Endodermal cell (in vitro differentiated cells): ENCODE results near the gene BTBD16. TPM values are rescaled to one million over a fixed set of nuclear protein-coding genes. Genes with fewer than 3 reads are reported as not detected.

Experiments used
- DNase-seq: peaks from one replicate; pipeline ENCODE4 v3.0.0-alpha.2; 2017
- H3K27ac ChIP-seq: 2 replicates; pipeline ENCODE4 v1.5.1; 2013; ENCODE audit warnings: mild to moderate bottlenecking, low read depth, low read length, moderate library complexity
- H3K27me3 ChIP-seq: 2 replicates; pipeline ENCODE4 v1.6.1; 2013; ENCODE audit warnings: mild to moderate bottlenecking, low read length, moderate library complexity; ENCODE audit not compliant: insufficient read depth, control insufficient read depth, poor library complexity, severe bottlenecking
- H3K36me3 ChIP-seq: 2 replicates; pipeline ENCODE4 v1.7.0; 2013; ENCODE audit warnings: mild to moderate bottlenecking, low read length, moderate library complexity; ENCODE audit not compliant: control insufficient read depth, insufficient read depth
- H3K4me1 ChIP-seq: one replicate; pipeline ENCODE4 v1.7.0; 2013; ENCODE audit warnings: low read length; ENCODE audit not compliant: control insufficient read depth, insufficient read depth
- H3K4me3 ChIP-seq: 2 replicates; pipeline ENCODE4 v1.5.1; 2013; ENCODE audit warnings: mild to moderate bottlenecking, low read length, moderate library complexity
- H3K9ac ChIP-seq: 2 replicates; pipeline ENCODE4 v1.6.1; 2013; ENCODE audit warnings: mild to moderate bottlenecking, low read length, moderate library complexity; ENCODE audit not compliant: poor library complexity, severe bottlenecking; ENCODE audit errors: extremely low read depth
- H3K9me3 ChIP-seq: 2 replicates; pipeline ENCODE4 v1.6.1; 2013; ENCODE audit warnings: mild to moderate bottlenecking, low read length, moderate library complexity; ENCODE audit not compliant: control insufficient read depth
- H3K27ac Mint-ChIP-seq: 2 replicates; pipeline ENCODE4 v1.8.0; 2020; ENCODE audit warnings: mixed read lengths
- H3K27me3 Mint-ChIP-seq: 2 replicates; pipeline ENCODE4 v1.8.0; 2021; ENCODE audit warnings: mild to moderate bottlenecking, mixed read lengths; ENCODE audit not compliant: insufficient read depth
- H3K36me3 Mint-ChIP-seq: 2 replicates; pipeline ENCODE4 v1.8.0; 2020; ENCODE audit warnings: low read depth, mixed read lengths
- H3K4me1 Mint-ChIP-seq: 2 replicates; pipeline ENCODE4 v1.8.0; 2020; ENCODE audit warnings: mixed read lengths
- H3K4me3 Mint-ChIP-seq: 2 replicates; pipeline ENCODE4 v1.8.0; 2020; ENCODE audit warnings: mild to moderate bottlenecking, moderate library complexity, mixed read lengths
- H3K9me3 Mint-ChIP-seq: 2 replicates; pipeline ENCODE4 v1.8.0; 2020; ENCODE audit warnings: mild to moderate bottlenecking, mixed read lengths
- CTCF ChIP-seq: fragments of 200-600 bp; sonication (generic); conservative IDR thresholded peaks from 2 replicates; pipeline ENCODE4 v1.5.0; 2021; ENCODE audit warnings: antibody characterized with exemption, mild to moderate bottlenecking
- WGBS, 2 experiments: methylation state at CpG; one replicate each; pipeline versions ENCODE4 v1.1.5 to v1.1.7; 2013; ENCODE audit warnings: missing lambda C conversion rate in 2 of 2, mixed read lengths in 1 of 2; ENCODE audit not compliant: insufficient coverage in 1 of 2, insufficient read length in 1 of 2; 5-methylcytosine and 5-hydroxymethylcytosine counted together
- total RNA-seq, 2 donors: library from RNA; stranded (reverse); fragmentation: NEBNext Ultra II Directional in 1 of 2; extraction: Animal tissue kit (Norgen Biotek cat#: 25700) in 1 of 2; gene quantifications; 2 replicates in 1 of 2; 3 replicates in 1 of 2; pipeline ENCODE4 v1.2.1, GENCODE V29; 2021

Gene BTBD16
- total RNA-seq, 2 donors from 2014 or later, result not detected

- no peak overlapping the region for H3K27ac ChIP-seq
- H3K4me1 ChIP-seq, result no peaks in the 10 kb centered on the region
- Mint-ChIP-seq H3K4me3 (no peak overlapping the region), H3K36me3 (no peaks in the 10 kb centered on the region), H3K27me3 (peaks cover 2% of the 10 kb centered on the region), H3K4me1 (peaks cover 5% of the 10 kb centered on the region), H3K9me3 (no peaks in the 10 kb centered on the region), H3K27ac (no peak overlapping the region)
- H3K9me3 ChIP-seq, result no peaks in the 10 kb centered on the region
- 94% methylated on average over 8 to 10 of the region's 10 CpGs for WGBS, 2 experiments
- H3K4me3 ChIP-seq, result no peak overlapping the region
- TF ChIP-seq CTCF, result no peak
- H3K27me3 ChIP-seq, result no peaks in the 10 kb centered on the region
- H3K36me3 ChIP-seq, result no peaks in the 10 kb centered on the region
- no peak overlapping the region for H3K9ac ChIP-seq
- peak; percentile 38 for DNase-seq
These were observed 3.0 kb downstream of the BTBD16 start for GRCh38 chr10:122273966-122274545.

GRCh38 chr10:122276611-122277208, 5.6 kb downstream of the BTBD16 start:
- DNase-seq, result peak; percentile 84
- TF ChIP-seq CTCF, result peak; percentile 12
- Histone ChIP-seq H3K4me1 (no peaks in the 10 kb centered on the region), H3K9me3 (no peaks in the 10 kb centered on the region), H3K27me3 (no peaks in the 10 kb centered on the region), H3K9ac (no peak overlapping the region), H3K4me3 (no peak overlapping the region), H3K27ac (no peak overlapping the region), H3K36me3 (no peaks in the 10 kb centered on the region)
- WGBS, 2 experiments, result 91 to 100% methylated on average over 1 to 6 of the region's 6 CpGs
- Mint-ChIP-seq H3K36me3 (no peaks in the 10 kb centered on the region), H3K27me3 (peaks cover 3% of the 10 kb centered on the region), H3K4me3 (no peak overlapping the region), H3K9me3 (no peaks in the 10 kb centered on the region), H3K4me1 (peaks cover 5% of the 10 kb centered on the region), H3K27ac (peak overlapping the region; percentile 33)

DNA sequence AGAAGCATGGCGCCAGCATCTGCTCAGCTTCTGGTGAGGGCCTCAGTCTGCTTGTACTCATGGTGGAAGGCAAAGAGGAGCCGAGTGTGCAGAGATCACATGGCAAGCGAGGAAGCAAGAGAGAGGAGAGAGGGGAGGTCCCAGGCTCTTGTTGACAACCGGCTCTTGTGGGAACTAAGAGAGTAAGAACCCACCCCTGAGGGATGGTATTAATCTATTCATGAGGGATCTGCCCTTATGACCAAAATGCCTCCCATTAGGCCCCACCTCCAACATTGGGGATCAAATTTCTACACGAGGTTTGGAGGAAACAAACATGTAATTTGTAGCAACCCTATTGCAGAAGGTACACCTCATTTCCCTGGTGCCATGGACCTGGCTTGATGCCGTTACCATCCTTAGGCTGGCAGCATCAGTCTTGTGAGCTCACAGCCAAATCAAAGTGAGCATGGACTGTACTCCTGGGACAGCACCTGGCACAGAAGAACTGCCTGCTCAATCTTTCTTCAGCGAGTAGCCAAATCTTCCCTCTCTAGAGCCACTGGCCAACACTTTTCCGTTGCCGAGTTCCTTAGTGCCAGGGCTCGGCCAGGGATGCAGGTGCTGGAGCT, 6.5 kb downstream of the BTBD16 start:
- H3K27ac Mint-ChIP-seq, result no peak overlapping the region
- peak; percentile 25 for DNase-seq
- no peak overlapping the region for H3K4me3 Mint-ChIP-seq
- H3K36me3 ChIP-seq, result no peaks in the 10 kb centered on the region
- H3K4me1 ChIP-seq, result no peaks in the 10 kb centered on the region
- H3K9me3 Mint-ChIP-seq, result no peaks in the 10 kb centered on the region
- H3K36me3 Mint-ChIP-seq, result no peaks in the 10 kb centered on the region
- TF ChIP-seq CTCF, result no peak
- no peak overlapping the region for H3K27ac ChIP-seq
- WGBS, 2 experiments, result 85% methylated on average over 8 to 10 of the region's 10 CpGs
- no peaks in the 10 kb centered on the region for H3K9me3 ChIP-seq
- no peak overlapping the region for H3K9ac ChIP-seq
- no peaks in the 10 kb centered on the region for H3K27me3 ChIP-seq
- H3K4me3 ChIP-seq, result no peak overlapping the region
- H3K4me1 Mint-ChIP-seq, result peaks cover 5% of the 10 kb centered on the region
- peaks cover 4% of the 10 kb centered on the region for H3K27me3 Mint-ChIP-seq
